ENCODE results near the gene KCNQ1.

The KCNQ1 gene

GRCh38 chr11:2730272-2731129 is 285.7 kb downstream of the KCNQ1 start:
- TF ChIP-seq GATA3 (IDR thresholded peaks at IDR 0.05; ENCODE audit: low read depth, low read length) (no peak), GATA2 (IDR thresholded peaks at IDR 0.05; ENCODE audit: low read depth, low read length) (no peak)

GRCh38 chr11:2731130-2732125 is 286.6 kb downstream of the KCNQ1 start:
- TF ChIP-seq GATA3 (IDR thresholded peaks at IDR 0.05; ENCODE audit: low read depth, low read length): no peak
- no peak for TF ChIP-seq GATA2 (IDR thresholded peaks at IDR 0.05; ENCODE audit: low read depth, low read length)

- TF ChIP-seq GATA3 (IDR thresholded peaks at IDR 0.05; ENCODE audit: low read depth, low read length) (no peak), GATA2 (IDR thresholded peaks at IDR 0.05; ENCODE audit: low read depth, low read length) (no peak)
These were observed 287.6 kb downstream of the KCNQ1 start for GRCh38 chr11:2732261-2732939.

- no peak for TF ChIP-seq GATA2 (IDR thresholded peaks at IDR 0.05; ENCODE audit: low read depth, low read length)
- TF ChIP-seq GATA3 (IDR thresholded peaks at IDR 0.05; ENCODE audit: low read depth, low read length): no peak
These were observed 288.3 kb downstream of the KCNQ1 start for GRCh38 chr11:2732940-2733628.

GRCh38 chr11:2734181-2735052 is 289.6 kb downstream of the KCNQ1 start:
- TF ChIP-seq GATA3 (IDR thresholded peaks at IDR 0.05; ENCODE audit: low read depth, low read length) (no peak), GATA2 (IDR thresholded peaks at IDR 0.05; ENCODE audit: low read depth, low read length) (no peak)

- TF ChIP-seq GATA3 (IDR thresholded peaks at IDR 0.05; ENCODE audit: low read depth, low read length): no peak
- TF ChIP-seq GATA2 (IDR thresholded peaks at IDR 0.05; ENCODE audit: low read depth, low read length): no peak
These were observed 290.3 kb downstream of the KCNQ1 start for GRCh38 chr11:2735053-2735589.

- TF ChIP-seq GATA3 (IDR thresholded peaks at IDR 0.05; ENCODE audit: low read depth, low read length): no peak
- no peak for TF ChIP-seq GATA2 (IDR thresholded peaks at IDR 0.05; ENCODE audit: low read depth, low read length)
These were observed 291.9 kb downstream of the KCNQ1 start for GRCh38 chr11:2736577-2737225.

GRCh38 chr11:2737226-2737590 is 292.4 kb downstream of the KCNQ1 start:
- TF ChIP-seq GATA2 (IDR thresholded peaks at IDR 0.05; ENCODE audit: low read depth, low read length) (no peak), GATA3 (IDR thresholded peaks at IDR 0.05; ENCODE audit: low read depth, low read length) (no peak)

GRCh38 chr11:2737866-2738265 is 293.1 kb downstream of the KCNQ1 start:
- TF ChIP-seq GATA3 (IDR thresholded peaks at IDR 0.05; ENCODE audit: low read depth, low read length) (no peak), GATA2 (IDR thresholded peaks at IDR 0.05; ENCODE audit: low read depth, low read length) (no peak)

GRCh38 chr11:2738551-2739431 is 294.0 kb downstream of the KCNQ1 start:
- TF ChIP-seq GATA2 (IDR thresholded peaks at IDR 0.05; ENCODE audit: low read depth, low read length) (no peak), GATA3 (IDR thresholded peaks at IDR 0.05; ENCODE audit: low read depth, low read length) (no peak)
